GM18498 (cell line): ENCODE measurements around the gene KDM3B.
"Not testable (repeated sequence)": the region's sequence is repeated elsewhere in the genome, so short reads cannot be mapped to it uniquely, and the experiment has no call there.

Experiments
- ATAC-seq: cut with Tn5 transposase; IDR thresholded peaks from one replicate; pipeline ENCODE4 v1.9.1; 2021; ENCODE audit warnings: mild to moderate bottlenecking, moderate library complexity; ENCODE audit not compliant: unreplicated experiment

KDM3B gene

GRCh38 chr5:138466125-138466899 lies 113.8 kb downstream of the KDM3B start:
- no peak for ATAC-seq

- no peak for ATAC-seq
These were observed 114.6 kb downstream of the KDM3B start for GRCh38 chr5:138466900-138467710.

GRCh38 chr5:138467711-138468132 lies 115.2 kb downstream of the KDM3B start:
- ATAC-seq, result no peak

- ATAC-seq, result no peak
These were observed 115.9 kb downstream of the KDM3B start for GRCh38 chr5:138468133-138468965.

- ATAC-seq, result no peak
These were observed 116.6 kb downstream of the KDM3B start for GRCh38 chr5:138468966-138469539.

- no peak for ATAC-seq
These were observed 117.2 kb downstream of the KDM3B start for GRCh38 chr5:138469540-138470321.

GRCh38 chr5:138470322-138471051 lies 118.0 kb downstream of the KDM3B start:
- ATAC-seq, result no peak

- no peak for ATAC-seq
These were observed 118.5 kb downstream of the KDM3B start for GRCh38 chr5:138471052-138471361.

GRCh38 chr5:138472353-138472752 lies 119.9 kb downstream of the KDM3B start:
- ATAC-seq, result no peak

- ATAC-seq, result not testable (repeated sequence)
These were observed 120.7 kb downstream of the KDM3B start for GRCh38 chr5:138473151-138473550.

GRCh38 chr5:138476918-138477317 lies 124.4 kb downstream of the KDM3B start:
- ATAC-seq, result no peak

- ATAC-seq, result no peak
These were observed 130.2 kb downstream of the KDM3B start for GRCh38 chr5:138482638-138483037.
